ENCODE results near the gene CD28.
A peak's percentile ranks its signal among the peaks of the same experiment; 100 is the strongest.

Gene CD28

DNA sequence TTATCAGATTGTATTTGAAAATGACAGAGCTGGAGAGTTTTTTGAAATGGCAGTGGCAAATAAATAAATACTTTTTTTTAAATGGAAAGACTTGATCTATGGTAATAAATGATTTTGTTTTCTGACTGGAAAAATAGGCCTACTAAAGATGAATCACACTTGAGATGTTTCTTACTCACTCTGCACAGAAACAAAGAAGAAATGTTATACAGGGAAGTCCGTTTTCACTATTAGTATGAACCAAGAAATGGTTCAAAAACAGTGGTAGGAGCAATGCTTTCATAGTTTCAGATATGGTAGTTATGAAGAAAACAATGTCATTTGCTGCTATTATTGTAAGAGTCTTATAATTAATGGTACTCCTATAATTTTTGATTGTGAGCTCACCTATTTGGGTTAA is 30.9 kb downstream of the CD28 start:
- H3K4me1 Mint-ChIP-seq = peaks cover 21% of the 10 kb centered on the region
- H3K9me3 Mint-ChIP-seq = no peaks in the 10 kb centered on the region
- no peaks in the 10 kb centered on the region for H3K36me3 Mint-ChIP-seq (ENCODE audit: low read depth)
- H3K27ac Mint-ChIP-seq = no peak overlapping the region
- H3K4me3 Mint-ChIP-seq = no peak overlapping the region
- DNase-seq = no peak
- H3K27me3 Mint-ChIP-seq (ENCODE audit: low read depth, poor library complexity) = no peaks in the 10 kb centered on the region
- TF ChIP-seq, protein P1, sequence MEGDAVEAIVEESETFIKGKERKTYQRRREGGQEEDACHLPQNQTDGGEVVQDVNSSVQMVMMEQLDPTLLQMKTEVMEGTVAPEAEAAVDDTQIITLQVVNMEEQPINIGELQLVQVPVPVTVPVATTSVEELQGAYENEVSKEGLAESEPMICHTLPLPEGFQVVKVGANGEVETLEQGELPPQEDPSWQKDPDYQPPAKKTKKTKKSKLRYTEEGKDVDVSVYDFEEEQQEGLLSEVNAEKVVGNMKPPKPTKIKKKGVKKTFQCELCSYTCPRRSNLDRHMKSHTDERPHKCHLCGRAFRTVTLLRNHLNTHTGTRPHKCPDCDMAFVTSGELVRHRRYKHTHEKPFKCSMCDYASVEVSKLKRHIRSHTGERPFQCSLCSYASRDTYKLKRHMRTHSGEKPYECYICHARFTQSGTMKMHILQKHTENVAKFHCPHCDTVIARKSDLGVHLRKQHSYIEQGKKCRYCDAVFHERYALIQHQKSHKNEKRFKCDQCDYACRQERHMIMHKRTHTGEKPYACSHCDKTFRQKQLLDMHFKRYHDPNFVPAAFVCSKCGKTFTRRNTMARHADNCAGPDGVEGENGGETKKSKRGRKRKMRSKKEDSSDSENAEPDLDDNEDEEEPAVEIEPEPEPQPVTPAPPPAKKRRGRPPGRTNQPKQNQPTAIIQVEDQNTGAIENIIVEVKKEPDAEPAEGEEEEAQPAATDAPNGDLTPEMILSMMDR (IDR thresholded peaks at IDR 0.05) = no peak

DNA sequence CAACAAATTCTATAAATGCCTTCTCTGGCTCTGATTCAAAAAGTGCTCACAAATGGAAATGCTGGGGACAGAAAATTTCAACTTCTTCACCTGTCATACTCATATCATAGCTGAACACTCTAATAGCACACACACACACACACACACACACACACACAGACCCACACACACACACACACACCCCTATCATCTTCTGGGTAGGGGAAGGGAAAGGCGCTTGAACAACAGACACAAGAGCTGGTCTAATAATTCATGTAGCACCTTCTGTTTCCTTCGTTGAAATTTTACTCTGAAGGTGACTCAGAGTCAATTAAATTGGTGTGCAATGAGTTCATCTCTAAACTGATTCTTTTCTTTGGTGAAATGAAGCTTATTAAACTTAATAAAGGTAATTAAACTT is 32.9 kb downstream of the CD28 start:
- Mint-ChIP-seq H3K9me3 (no peaks in the 10 kb centered on the region), H3K4me3 (no peak overlapping the region), H3K36me3 (ENCODE audit: low read depth) (no peaks in the 10 kb centered on the region), H3K4me1 (peaks cover 19% of the 10 kb centered on the region), H3K27me3 (ENCODE audit: low read depth, poor library complexity) (no peaks in the 10 kb centered on the region), H3K27ac (no peak overlapping the region)
- TF ChIP-seq, protein P1 (IDR thresholded peaks at IDR 0.05) = no peak
- no peak for DNase-seq

DNA sequence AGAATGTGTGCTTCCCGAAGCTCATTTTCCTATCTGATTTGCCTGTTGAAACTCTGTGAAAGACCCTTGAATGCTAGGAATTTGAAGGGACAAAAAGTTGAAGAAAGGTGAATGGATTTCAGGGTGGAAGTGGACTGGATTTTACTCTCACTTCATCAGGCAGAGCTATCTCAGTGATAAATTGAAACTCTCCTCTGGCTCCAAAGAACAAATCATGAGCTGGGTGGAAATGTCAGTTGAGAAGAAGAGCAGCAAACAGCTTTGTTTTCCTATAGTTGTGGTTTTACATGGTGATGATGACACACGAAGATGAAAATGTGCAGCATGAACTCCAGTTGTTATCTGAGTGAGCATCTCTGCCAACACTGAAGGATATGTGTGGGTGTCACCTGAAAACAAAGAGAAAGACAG is 34.4 kb downstream of the CD28 start:
- no peak overlapping the region for H3K4me3 Mint-ChIP-seq
- H3K4me1 Mint-ChIP-seq = peaks cover 19% of the 10 kb centered on the region
- peak overlapping the region; percentile 45 for H3K27ac Mint-ChIP-seq
- DNase-seq = no peak
- no peaks in the 10 kb centered on the region for H3K36me3 Mint-ChIP-seq (ENCODE audit: low read depth)
- TF ChIP-seq, protein P1 (IDR thresholded peaks at IDR 0.05) = no peak
- H3K9me3 Mint-ChIP-seq = peaks cover 4% of the 10 kb centered on the region
- no peaks in the 10 kb centered on the region for H3K27me3 Mint-ChIP-seq (ENCODE audit: low read depth, poor library complexity)

DNA sequence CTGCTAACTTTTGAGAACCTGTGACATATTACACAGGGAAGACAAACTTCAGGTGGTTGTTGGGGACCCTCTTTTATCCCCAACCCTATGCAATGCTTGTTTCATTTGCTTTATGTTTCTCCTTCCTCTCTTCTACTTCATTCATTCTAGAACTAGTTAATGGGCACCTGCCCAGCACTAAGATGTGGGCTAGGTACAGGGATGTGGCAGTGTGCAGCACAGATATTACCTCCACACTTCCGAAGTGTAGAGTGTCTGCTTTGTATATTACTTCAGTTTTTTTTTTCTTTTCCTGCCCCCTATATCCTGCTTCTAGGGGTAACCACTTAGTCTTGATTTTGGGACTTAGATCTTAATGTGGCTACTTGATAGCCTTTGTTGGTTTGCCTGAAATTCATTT is 35.1 kb downstream of the CD28 start:
- no peaks in the 10 kb centered on the region for H3K27me3 Mint-ChIP-seq (ENCODE audit: low read depth, poor library complexity)
- TF ChIP-seq, protein P1 (IDR thresholded peaks at IDR 0.05) = no peak

DNA sequence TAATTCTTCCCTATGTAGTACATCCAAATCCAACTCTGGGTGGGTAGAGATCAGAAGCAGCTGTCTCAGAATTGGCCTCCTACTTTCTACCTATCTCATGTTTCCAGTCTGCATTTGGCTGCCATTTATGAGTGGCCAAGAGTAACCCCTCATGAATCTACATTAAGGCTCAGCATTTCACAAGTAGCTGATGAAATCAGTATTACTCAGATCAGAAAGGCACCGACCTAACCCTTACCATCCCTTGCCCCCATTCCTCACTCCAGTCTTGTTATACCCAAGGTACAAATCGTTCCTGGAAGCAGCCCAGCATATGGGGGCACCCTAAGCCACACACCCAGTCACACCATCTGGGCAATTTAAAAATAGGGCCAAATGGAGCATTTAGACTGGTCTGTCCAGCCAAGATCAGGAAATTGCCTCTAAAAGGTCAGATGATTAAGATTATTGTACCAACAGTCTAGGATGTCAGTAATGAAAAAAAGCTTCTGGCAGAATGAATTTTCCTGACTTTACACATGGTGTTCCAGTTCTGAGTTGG is 37.1 kb downstream of the CD28 start:
- Mint-ChIP-seq H3K4me3 (no peak overlapping the region), H3K4me1 (peaks cover 19% of the 10 kb centered on the region), H3K9me3 (peaks cover 4% of the 10 kb centered on the region), H3K27me3 (ENCODE audit: low read depth, poor library complexity) (no peaks in the 10 kb centered on the region), H3K36me3 (ENCODE audit: low read depth) (no peaks in the 10 kb centered on the region), H3K27ac (no peak overlapping the region)
- TF ChIP-seq, protein P1 (IDR thresholded peaks at IDR 0.05) = no peak
- DNase-seq = no peak

More for the DNA sequence above, 35.1 kb downstream of the CD28 start:
- Mint-ChIP-seq H3K4me3 (no peak overlapping the region), H3K27ac (peak overlapping the region; percentile 8), H3K4me1 (peaks cover 19% of the 10 kb centered on the region), H3K9me3 (peaks cover 4% of the 10 kb centered on the region), H3K36me3 (ENCODE audit: low read depth) (no peaks in the 10 kb centered on the region)
- no peak for DNase-seq

DNA sequence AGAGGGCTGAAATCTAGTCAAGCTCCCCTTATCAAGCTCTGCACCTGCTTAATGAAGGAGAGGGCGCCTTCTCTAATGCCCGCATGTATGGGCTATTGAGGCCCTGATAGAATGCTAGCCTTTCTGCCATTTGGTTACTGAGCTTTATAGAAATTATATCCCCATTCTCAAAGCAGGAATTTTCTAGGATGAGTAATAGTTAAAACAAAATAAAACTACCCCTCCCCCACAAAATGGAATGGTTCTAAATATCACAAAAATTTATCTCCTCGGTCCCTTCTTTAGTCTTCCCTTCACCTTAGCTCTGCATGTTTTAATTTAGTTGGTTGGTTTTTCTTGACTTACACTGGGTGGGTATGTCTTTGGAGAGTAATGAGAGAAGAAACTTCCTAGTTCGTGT is 37.7 kb downstream of the CD28 start:
- no peaks in the 10 kb centered on the region for H3K27me3 Mint-ChIP-seq (ENCODE audit: low read depth, poor library complexity)
- peaks cover 19% of the 10 kb centered on the region for H3K4me1 Mint-ChIP-seq
- H3K4me3 Mint-ChIP-seq = no peak overlapping the region
- DNase-seq = no peak
- H3K36me3 Mint-ChIP-seq (ENCODE audit: low read depth) = no peaks in the 10 kb centered on the region
- no peak overlapping the region for H3K27ac Mint-ChIP-seq
- TF ChIP-seq, protein P1 (IDR thresholded peaks at IDR 0.05) = no peak
- peaks cover 4% of the 10 kb centered on the region for H3K9me3 Mint-ChIP-seq

Measured in nephron progenitor cell (in vitro differentiated cells).